OCI-LY7 (cell line): Measurements from ENCODE around the gene COL4A2. TPM values are rescaled to one million over a fixed set of nuclear protein-coding genes. Genes with fewer than 3 reads are reported as not detected.

Experiments used
- BruUV-seq: library from RNA; stranded (reverse); fragments of 400-500 nt; replicated peaks from 2 replicates; lab custom pipeline; 2021; lab: Mats Ljungman, UMichigan
- CTCF ChIA-PET: fragments of 300-600 bp; sonication (Branson Sonifier 250); formaldehyde crosslinking; loops from one replicate; lab custom pipeline; 2022; ENCODE audit warnings: antibody characterized with exemption; ENCODE audit not compliant: unreplicated experiment; lab: Charles Lee
- POLR2A ChIA-PET: fragments of 300-600 bp; sonication (Branson Sonifier 250); formaldehyde crosslinking; loops from one replicate; lab custom pipeline; 2022; ENCODE audit warnings: antibody characterized with exemption; lab: Charles Lee
- DNase-seq: peaks from one replicate; pipeline ENCODE4 v3.0.0-alpha.2; 2015; ENCODE audit warnings: low spot score
- H2AFZ ChIP-seq: fragments of 200-600 bp; sonication (generic), shearing (Covaris generic); 2 replicates; pipeline ENCODE4 v1.6.1; 2014; ENCODE audit warnings: mild to moderate bottlenecking, antibody characterized with exemption, low read length, moderate library complexity
- H3K27ac ChIP-seq: fragments of 200-600 bp; sonication (generic); 2 replicates; pipeline ENCODE4 v1.5.1; 2014; ENCODE audit warnings: mixed run types, low read depth, mild to moderate bottlenecking, moderate library complexity, low read length, inconsistent platforms; ENCODE audit not compliant: poor library complexity, severe bottlenecking
- H3K36me3 ChIP-seq: fragments of 200-600 bp; sonication (generic); 2 replicates; pipeline ENCODE4 v1.6.1; 2014; ENCODE audit warnings: mild to moderate bottlenecking, antibody characterized with exemption, low read length, moderate library complexity, mixed read lengths; ENCODE audit not compliant: insufficient read depth
- H3K4me1 ChIP-seq: fragments of 200-600 bp; sonication (generic); 2 replicates; pipeline ENCODE4 v1.5.1; 2014; ENCODE audit warnings: mild to moderate bottlenecking, low read length; ENCODE audit not compliant: insufficient read depth, poor library complexity, severe bottlenecking
- H3K4me2 ChIP-seq: fragments of 200-600 bp; sonication (generic); 2 replicates; pipeline ENCODE4 v1.6.1; 2014; ENCODE audit warnings: mild to moderate bottlenecking, low read length
- H3K4me3 ChIP-seq: fragments of 200-600 bp; sonication (generic); 2 replicates; pipeline ENCODE4 v1.5.1; 2014; ENCODE audit warnings: mild to moderate bottlenecking, low read depth, low read length; ENCODE audit not compliant: poor library complexity, severe bottlenecking
- H3K79me2 ChIP-seq: fragments of 200-600 bp; sonication (generic); 2 replicates; pipeline ENCODE4 v1.6.1; 2016; ENCODE audit warnings: low read depth, mild to moderate bottlenecking, low read length, moderate library complexity, mixed read lengths; ENCODE audit not compliant: insufficient read depth
- H3K9me2 ChIP-seq: fragments of 200-600 bp; sonication (generic); 2 replicates; pipeline ENCODE4 v1.6.1; 2016; ENCODE audit warnings: mild to moderate bottlenecking, low read length, mixed read lengths; ENCODE audit not compliant: insufficient read depth
- H3K9me3 ChIP-seq: fragments of 200-600 bp; sonication (generic); 2 replicates; pipeline ENCODE4 v1.6.1; 2014; ENCODE audit warnings: mild to moderate bottlenecking, mixed run types, low read length, mixed read lengths
- H4K20me1 ChIP-seq: fragments of 200-600 bp; sonication (generic); 2 replicates; pipeline ENCODE4 v1.6.1; 2014; ENCODE audit warnings: mild to moderate bottlenecking, antibody characterized with exemption, low read length, moderate library complexity, mixed read lengths; ENCODE audit not compliant: insufficient read depth
- EZH2phosphoT487 ChIP-seq: fragments of 200-600 bp; sonication (generic); IDR thresholded peaks from 2 replicates; pipeline ENCODE4 v1.6.1; 2018; ENCODE audit warnings: low read depth, borderline replicate concordance, mild to moderate bottlenecking, mixed run types, antibody characterized with exemption, low read length, moderate library complexity, mixed read lengths
- intact Hi-C: fragments of 100-400 bp; cut with micrococcal nuclease; formaldehyde crosslinking; loops from one replicate; pipeline ENCODE4 v1.10.0; 2022; ENCODE audit not compliant: unreplicated experiment
- total RNA-seq, 2 experiments: library from RNA; depleted of rRNA in 1 of 2; stranded (reverse); fragments of >200 nt in 1 of 2; shearing (Covaris generic) in 1 of 2; gene quantifications; 2 replicates each; pipeline ENCODE4 v1.2.3, GENCODE V29; 2014 to 2022
- TF ChIP-seq, protein P1 (sequence below): fragments of 200-600 bp; sonication (generic); conservative IDR thresholded peaks from 2 replicates; pipeline ENCODE4 v1.5.1; 2014; ENCODE audit warnings: mild to moderate bottlenecking, antibody characterized with exemption, low read length, moderate library complexity, mixed read lengths

COL4A2 gene
- total RNA-seq, 2 experiments from 2014 or later, result 0.34 TPM; not detected in 1

DNA sequence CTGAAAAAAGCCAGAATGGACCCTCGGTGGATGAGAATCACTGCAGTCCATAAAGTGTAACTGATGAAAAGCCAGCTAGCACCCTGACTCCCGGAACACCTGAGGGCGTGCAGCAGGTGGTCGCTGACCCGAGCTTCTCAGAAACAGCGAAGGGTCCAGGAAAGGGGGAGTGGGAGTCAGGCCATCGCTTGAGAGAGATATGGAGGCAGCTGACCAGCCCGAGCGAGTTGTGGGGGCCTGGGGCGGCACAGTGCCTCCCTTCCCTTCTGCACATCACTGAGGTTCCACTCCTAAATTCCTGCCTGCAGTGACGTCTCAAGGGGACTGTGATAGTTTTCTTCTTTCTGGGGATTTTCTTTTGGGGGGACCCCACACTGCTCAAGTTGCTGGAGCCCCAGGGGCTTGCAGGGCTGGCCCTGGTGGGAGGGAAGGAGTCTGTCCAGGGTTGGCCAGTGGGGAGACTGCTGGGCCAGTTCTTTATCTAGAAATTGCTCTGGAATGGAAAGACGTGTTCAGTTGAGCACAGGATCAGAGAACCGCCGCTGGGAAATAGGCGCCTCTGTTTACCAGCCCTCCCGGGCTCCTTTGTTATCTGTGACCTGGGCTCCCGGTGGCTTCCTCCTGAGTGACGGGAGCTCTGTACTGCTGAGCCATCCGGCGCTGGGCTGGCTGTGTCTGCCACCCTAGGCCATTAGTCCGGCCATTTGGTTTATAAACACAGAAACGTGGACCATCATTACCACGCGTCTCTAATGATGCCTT, 183.1 kb downstream of the COL4A2 start:
- intact Hi-C loops, result no loop called here
- no peak for DNase-seq
- ChIA-PET POLR2A (no interaction called here), CTCF (no interaction called here)
- TF ChIP-seq, protein P1, sequence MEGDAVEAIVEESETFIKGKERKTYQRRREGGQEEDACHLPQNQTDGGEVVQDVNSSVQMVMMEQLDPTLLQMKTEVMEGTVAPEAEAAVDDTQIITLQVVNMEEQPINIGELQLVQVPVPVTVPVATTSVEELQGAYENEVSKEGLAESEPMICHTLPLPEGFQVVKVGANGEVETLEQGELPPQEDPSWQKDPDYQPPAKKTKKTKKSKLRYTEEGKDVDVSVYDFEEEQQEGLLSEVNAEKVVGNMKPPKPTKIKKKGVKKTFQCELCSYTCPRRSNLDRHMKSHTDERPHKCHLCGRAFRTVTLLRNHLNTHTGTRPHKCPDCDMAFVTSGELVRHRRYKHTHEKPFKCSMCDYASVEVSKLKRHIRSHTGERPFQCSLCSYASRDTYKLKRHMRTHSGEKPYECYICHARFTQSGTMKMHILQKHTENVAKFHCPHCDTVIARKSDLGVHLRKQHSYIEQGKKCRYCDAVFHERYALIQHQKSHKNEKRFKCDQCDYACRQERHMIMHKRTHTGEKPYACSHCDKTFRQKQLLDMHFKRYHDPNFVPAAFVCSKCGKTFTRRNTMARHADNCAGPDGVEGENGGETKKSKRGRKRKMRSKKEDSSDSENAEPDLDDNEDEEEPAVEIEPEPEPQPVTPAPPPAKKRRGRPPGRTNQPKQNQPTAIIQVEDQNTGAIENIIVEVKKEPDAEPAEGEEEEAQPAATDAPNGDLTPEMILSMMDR, result no peak
- no peak for TF ChIP-seq EZH2phosphoT487
- Histone ChIP-seq H4K20me1 (no peaks in the 10 kb centered on the region), H3K4me1 (no peaks in the 10 kb centered on the region), H3K36me3 (no peaks in the 10 kb centered on the region), H3K9me2 (no peaks in the 10 kb centered on the region), H2AFZ (no peak overlapping the region), H3K79me2 (no peaks in the 10 kb centered on the region), H3K4me3 (no peak overlapping the region), H3K27ac (no peak overlapping the region), H3K4me2 (no peak overlapping the region), H3K9me3 (no peaks in the 10 kb centered on the region)
- BruUV-seq, result no TSS peak

DNA sequence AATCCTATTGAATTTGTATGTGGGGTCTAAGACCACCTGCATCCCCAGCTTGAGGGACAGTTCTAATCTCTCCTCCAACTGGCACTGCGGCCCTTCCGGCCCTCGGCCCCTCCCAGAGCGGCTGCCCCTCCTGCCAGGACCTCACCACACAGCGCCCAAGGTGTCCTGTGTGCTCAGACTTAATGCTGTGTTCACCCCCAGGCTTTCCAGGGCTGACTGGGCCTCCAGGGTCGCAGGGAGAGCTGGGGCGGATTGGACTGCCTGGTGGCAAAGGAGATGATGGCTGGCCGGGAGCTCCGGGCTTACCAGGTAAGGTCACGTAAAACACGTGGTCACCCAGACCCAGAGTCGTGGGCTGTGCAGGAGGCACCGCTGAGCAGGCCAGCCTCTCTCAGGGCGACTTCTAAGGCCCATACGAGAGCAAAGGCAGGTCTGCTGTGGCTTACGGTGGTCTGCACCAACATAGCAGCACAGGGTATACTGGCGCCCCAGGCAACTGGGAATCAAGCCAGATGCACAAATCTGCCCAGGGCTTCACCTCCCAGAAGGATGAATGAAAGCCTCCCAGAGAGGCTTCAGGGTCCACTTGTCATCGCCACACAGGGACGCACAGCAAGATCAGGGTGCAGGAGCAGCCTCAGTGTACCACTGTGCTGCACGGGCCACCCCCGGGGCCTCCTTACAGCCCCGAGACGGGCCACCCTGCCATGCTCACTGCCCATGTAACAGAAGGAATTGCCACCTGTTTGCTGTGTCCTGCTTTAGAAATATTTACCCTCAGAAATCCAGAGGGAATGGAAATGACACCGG, 185.0 kb downstream of the COL4A2 start:
- no peak overlapping the region for H3K4me2 ChIP-seq
- H3K4me3 ChIP-seq, result no peak overlapping the region
- H3K9me3 ChIP-seq, result no peaks in the 10 kb centered on the region
- no peaks in the 10 kb centered on the region for H3K79me2 ChIP-seq
- H2AFZ ChIP-seq, result no peak overlapping the region
- POLR2A ChIA-PET, result no interaction called here
- TF ChIP-seq, protein P1, result no peak
- TF ChIP-seq EZH2phosphoT487, result no peak
- no peaks in the 10 kb centered on the region for H3K36me3 ChIP-seq
- no peak overlapping the region for H3K27ac ChIP-seq
- no peaks in the 10 kb centered on the region for H4K20me1 ChIP-seq
- no TSS peak for BruUV-seq
- DNase-seq, result no peak
- no peaks in the 10 kb centered on the region for H3K9me2 ChIP-seq
- H3K4me1 ChIP-seq, result no peaks in the 10 kb centered on the region
- intact Hi-C loops, result no loop called here
- CTCF ChIA-PET, result no interaction called here
